HepG2 (cell line): ENCODE measurements around the gene LRIG1. TPM values are rescaled to one million over a fixed set of nuclear protein-coding genes. Genes with fewer than 3 reads are reported as not detected.

ENCODE experiments used
- CEBPG ChIP-seq: IDR thresholded peaks from 2 replicates; pipeline ENCODE4 v1.6.1; 2016
- FOXK1 ChIP-seq: sonication (generic); formaldehyde crosslinking; IDR thresholded peaks from 2 replicates; pipeline ENCODE4 v1.4.0; 2020; ENCODE audit warnings: low read depth, missing genetic modification reagents, borderline replicate concordance
- MAFG ChIP-seq: sonication (generic); formaldehyde crosslinking; IDR thresholded peaks from 2 replicates; pipeline ENCODE4 v1.5.1; 2020; ENCODE audit warnings: mild to moderate bottlenecking, missing genetic modification reagents
- MTA3 ChIP-seq: sonication (generic); formaldehyde crosslinking; IDR thresholded peaks from 2 replicates; pipeline ENCODE4 v1.4.0; 2020; ENCODE audit warnings: missing genetic modification reagents
- NFKB2 ChIP-seq: sonication (generic); formaldehyde crosslinking; IDR thresholded peaks from 2 replicates; pipeline ENCODE4 v1.4.0; 2020; ENCODE audit warnings: missing genetic modification reagents, borderline replicate concordance
- NRL ChIP-seq: sonication (generic); formaldehyde crosslinking; IDR thresholded peaks from 2 replicates; pipeline ENCODE4 v1.5.0; 2020; ENCODE audit warnings: missing genetic modification reagents, mild to moderate bottlenecking, moderate library complexity, borderline replicate concordance
- PCBP1 ChIP-seq: fragments of 200-400 bp; formaldehyde crosslinking; IDR thresholded peaks from 2 replicates; pipeline ENCODE4 v1.6.1; 2017; ENCODE audit warnings: mild to moderate bottlenecking, low read depth, low read length, borderline replicate concordance
- RAD21 ChIP-seq: fragments of 450-650 bp; formaldehyde crosslinking; IDR thresholded peaks from 2 replicates; pipeline ENCODE4 v1.5.0; 2020; ENCODE audit warnings: mild to moderate bottlenecking
- SALL1 ChIP-seq: sonication (generic); formaldehyde crosslinking; IDR thresholded peaks from 2 replicates; pipeline ENCODE4 v1.8.0; 2022; ENCODE audit warnings: mild to moderate bottlenecking, missing genetic modification reagents
- TSC22D2 ChIP-seq: sonication (generic); formaldehyde crosslinking; IDR thresholded peaks from 2 replicates; pipeline ENCODE4 v1.5.1; 2020; ENCODE audit warnings: missing genetic modification reagents, mild to moderate bottlenecking, borderline replicate concordance
- XRCC5 ChIP-seq: fragments of 200-400 bp; formaldehyde crosslinking; optimal IDR thresholded peaks from 2 replicates; pipeline ENCODE3; 2017; ENCODE audit warnings: mild to moderate bottlenecking, low read length
- YEATS2 ChIP-seq: sonication (generic); formaldehyde crosslinking; IDR thresholded peaks from 2 replicates; pipeline ENCODE4 v1.4.0; 2020; ENCODE audit warnings: missing genetic modification reagents, borderline replicate concordance
- ZFX ChIP-seq: sonication (generic); formaldehyde crosslinking; IDR thresholded peaks from 2 replicates; pipeline ENCODE4 v1.4.0; 2020; ENCODE audit warnings: mild to moderate bottlenecking, low read depth, missing genetic modification reagents, moderate library complexity
- ZNF331 ChIP-seq: sonication (generic); formaldehyde crosslinking; IDR thresholded peaks from 2 replicates; pipeline ENCODE4 v1.4.0; 2020; ENCODE audit warnings: missing genetic modification reagents
- ZNF761 ChIP-seq: sonication (generic); formaldehyde crosslinking; conservative IDR thresholded peaks from 2 replicates; pipeline ENCODE4 v1.4.0; 2020; ENCODE audit warnings: mild to moderate bottlenecking, missing genetic modification reagents
- ZNF839 ChIP-seq: sonication (generic); formaldehyde crosslinking; IDR thresholded peaks from 2 replicates; pipeline ENCODE4 v1.4.0; 2020; ENCODE audit warnings: missing genetic modification reagents, mild to moderate bottlenecking, borderline replicate concordance
- polyA plus RNA-seq, 8 experiments: library from polyadenylated mRNA; depleted of rRNA in 3 of 8; stranded (reverse) in 7 of 8; unstranded in 1 of 8; fragments of >200 nt; fragmentation: Illumina TruSeq in 4 of 8; extraction: Trizol in 4 of 8; gene quantifications; 2 replicates each; pipeline versions ENCODE4 v1.2.1 to v1.2.3, GENCODE V29; 2011 to 2016; ENCODE audit warnings: low read depth in 4 of 8, missing spikeins in 1 of 8, mixed read lengths in 1 of 8; ENCODE audit not compliant: insufficient read depth in 1 of 8
- total RNA-seq, 5 experiments: library from RNA; depleted of rRNA; stranded (reverse); fragments of >200 nt; fragmentation: Illumina TruSeq; extraction: Trizol; gene quantifications; 2 replicates each; pipeline ENCODE4 v1.2.3, GENCODE V29; 2016; ENCODE audit warnings: low read depth in 1 of 5
- TF ChIP-seq, protein P1 (sequence below): sonication (generic); formaldehyde crosslinking; IDR thresholded peaks from 2 replicates; pipeline ENCODE4 v1.4.0; 2020; ENCODE audit warnings: missing genetic modification reagents, borderline replicate concordance
- TF ChIP-seq, protein P2 (sequence below): sonication (generic); formaldehyde crosslinking; IDR thresholded peaks from 2 replicates; pipeline ENCODE4 v1.8.1; 2023; ENCODE audit warnings: missing genetic modification reagents, inconsistent platforms, borderline replicate concordance
- TF ChIP-seq, protein P3 (sequence below): sonication (generic); formaldehyde crosslinking; IDR thresholded peaks from 2 replicates; pipeline ENCODE4 v1.4.0; 2020; ENCODE audit warnings: missing genetic modification reagents, borderline replicate concordance
- TF ChIP-seq, protein P4 (sequence below): sonication (generic); formaldehyde crosslinking; IDR thresholded peaks from 2 replicates; pipeline ENCODE4 v1.4.0; 2020; ENCODE audit warnings: missing genetic modification reagents, mild to moderate bottlenecking, borderline replicate concordance

Gene LRIG1
- total and polyA plus RNA-seq, 2 of the 13 experiments (the other 11 are each of a cell fraction or from before 2014, with no cell fraction given) = 17.8 to 24.8 TPM

DNA sequence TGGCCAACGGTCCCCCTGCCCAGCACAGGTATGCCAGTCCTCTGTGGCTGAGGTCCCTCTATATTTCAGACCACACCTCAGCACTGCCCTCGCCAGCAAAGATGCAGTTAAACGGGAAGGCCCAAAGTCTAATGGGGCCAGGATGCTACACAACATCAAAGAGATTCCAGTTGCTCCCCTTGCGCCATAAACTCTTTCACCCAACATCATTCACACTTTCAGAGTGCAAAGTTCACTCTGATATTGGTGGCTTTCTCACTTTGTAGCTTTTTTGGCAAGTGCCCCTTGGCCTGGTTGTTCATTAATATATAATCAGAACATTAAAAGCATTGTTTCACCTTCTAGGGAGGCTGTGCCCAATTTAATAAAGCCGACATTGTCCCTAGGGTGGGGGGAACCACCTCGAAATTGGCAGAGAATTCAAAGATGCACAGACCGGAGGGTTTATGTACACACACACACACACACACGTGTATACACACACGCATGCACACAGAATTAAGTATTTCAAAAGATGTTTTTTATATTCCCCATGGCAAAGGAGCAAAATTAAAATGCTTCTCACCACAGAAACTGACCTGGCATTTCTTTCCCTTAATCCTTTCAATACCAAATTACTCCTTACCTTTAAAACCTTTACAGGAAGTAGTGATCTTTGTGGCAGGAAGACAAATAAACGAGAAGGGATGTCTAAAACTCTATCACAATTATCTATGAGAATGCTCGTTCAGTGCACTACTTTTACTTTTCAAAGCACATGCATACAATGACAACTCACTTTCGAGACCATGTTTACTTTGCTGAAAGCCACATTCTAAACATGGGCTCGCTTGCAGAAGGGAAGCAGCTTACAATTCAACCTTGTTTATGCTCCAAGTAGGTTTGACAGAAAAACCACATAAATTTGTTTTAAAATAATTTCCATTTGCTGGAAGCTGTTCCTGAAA, 19.5 kb downstream of the LRIG1 start (continued):
- TF ChIP-seq ZFX (CRISPR knock-in tag) = peak; percentile 55
- TF ChIP-seq, protein P1, sequence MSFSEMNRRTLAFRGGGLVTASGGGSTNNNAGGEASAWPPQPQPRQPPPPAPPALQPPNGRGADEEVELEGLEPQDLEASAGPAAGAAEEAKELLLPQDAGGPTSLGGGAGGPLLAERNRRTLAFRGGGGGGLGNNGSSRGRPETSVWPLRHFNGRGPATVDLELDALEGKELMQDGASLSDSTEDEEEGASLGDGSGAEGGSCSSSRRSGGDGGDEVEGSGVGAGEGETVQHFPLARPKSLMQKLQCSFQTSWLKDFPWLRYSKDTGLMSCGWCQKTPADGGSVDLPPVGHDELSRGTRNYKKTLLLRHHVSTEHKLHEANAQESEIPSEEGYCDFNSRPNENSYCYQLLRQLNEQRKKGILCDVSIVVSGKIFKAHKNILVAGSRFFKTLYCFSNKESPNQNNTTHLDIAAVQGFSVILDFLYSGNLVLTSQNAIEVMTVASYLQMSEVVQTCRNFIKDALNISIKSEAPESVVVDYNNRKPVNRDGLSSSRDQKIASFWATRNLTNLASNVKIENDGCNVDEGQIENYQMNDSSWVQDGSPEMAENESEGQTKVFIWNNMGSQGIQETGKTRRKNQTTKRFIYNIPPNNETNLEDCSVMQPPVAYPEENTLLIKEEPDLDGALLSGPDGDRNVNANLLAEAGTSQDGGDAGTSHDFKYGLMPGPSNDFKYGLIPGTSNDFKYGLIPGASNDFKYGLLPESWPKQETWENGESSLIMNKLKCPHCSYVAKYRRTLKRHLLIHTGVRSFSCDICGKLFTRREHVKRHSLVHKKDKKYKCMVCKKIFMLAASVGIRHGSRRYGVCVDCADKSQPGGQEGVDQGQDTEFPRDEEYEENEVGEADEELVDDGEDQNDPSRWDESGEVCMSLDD (CRISPR knock-in tag) = peak; percentile 51; the same call in 1 of the 2 replicates
- TF ChIP-seq, protein P2, sequence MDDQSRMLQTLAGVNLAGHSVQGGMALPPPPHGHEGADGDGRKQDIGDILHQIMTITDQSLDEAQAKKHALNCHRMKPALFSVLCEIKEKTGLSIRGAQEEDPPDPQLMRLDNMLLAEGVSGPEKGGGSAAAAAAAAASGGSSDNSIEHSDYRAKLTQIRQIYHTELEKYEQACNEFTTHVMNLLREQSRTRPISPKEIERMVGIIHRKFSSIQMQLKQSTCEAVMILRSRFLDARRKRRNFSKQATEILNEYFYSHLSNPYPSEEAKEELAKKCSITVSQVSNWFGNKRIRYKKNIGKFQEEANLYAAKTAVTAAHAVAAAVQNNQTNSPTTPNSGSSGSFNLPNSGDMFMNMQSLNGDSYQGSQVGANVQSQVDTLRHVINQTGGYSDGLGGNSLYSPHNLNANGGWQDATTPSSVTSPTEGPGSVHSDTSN (CRISPR knock-in tag) = 0 out of 2 replicates have a peak, but pooled peaks have one; percentile 29
- peak; percentile 97 for TF ChIP-seq ZNF331
- no peak for TF ChIP-seq MTA3 (CRISPR knock-in tag)
- TF ChIP-seq, protein P3, sequence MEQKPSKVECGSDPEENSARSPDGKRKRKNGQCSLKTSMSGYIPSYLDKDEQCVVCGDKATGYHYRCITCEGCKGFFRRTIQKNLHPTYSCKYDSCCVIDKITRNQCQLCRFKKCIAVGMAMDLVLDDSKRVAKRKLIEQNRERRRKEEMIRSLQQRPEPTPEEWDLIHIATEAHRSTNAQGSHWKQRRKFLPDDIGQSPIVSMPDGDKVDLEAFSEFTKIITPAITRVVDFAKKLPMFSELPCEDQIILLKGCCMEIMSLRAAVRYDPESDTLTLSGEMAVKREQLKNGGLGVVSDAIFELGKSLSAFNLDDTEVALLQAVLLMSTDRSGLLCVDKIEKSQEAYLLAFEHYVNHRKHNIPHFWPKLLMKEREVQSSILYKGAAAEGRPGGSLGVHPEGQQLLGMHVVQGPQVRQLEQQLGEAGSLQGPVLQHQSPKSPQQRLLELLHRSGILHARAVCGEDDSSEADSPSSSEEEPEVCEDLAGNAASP = peak; percentile 86
- TF ChIP-seq ZNF761 (CRISPR knock-in tag) = 0 out of 2 replicates have a peak, but pooled peaks have one; percentile 56
- TF ChIP-seq NRL (CRISPR knock-in tag) = no peak
- TF ChIP-seq FOXK1 (CRISPR knock-in tag) = peak; percentile 86
- TF ChIP-seq NFKB2 = no peak
- TF ChIP-seq TSC22D2 (CRISPR knock-in tag) = peak; percentile 67; the same call in 1 of the 2 replicates
- TF ChIP-seq XRCC5 = no peak
- TF ChIP-seq, protein P4, sequence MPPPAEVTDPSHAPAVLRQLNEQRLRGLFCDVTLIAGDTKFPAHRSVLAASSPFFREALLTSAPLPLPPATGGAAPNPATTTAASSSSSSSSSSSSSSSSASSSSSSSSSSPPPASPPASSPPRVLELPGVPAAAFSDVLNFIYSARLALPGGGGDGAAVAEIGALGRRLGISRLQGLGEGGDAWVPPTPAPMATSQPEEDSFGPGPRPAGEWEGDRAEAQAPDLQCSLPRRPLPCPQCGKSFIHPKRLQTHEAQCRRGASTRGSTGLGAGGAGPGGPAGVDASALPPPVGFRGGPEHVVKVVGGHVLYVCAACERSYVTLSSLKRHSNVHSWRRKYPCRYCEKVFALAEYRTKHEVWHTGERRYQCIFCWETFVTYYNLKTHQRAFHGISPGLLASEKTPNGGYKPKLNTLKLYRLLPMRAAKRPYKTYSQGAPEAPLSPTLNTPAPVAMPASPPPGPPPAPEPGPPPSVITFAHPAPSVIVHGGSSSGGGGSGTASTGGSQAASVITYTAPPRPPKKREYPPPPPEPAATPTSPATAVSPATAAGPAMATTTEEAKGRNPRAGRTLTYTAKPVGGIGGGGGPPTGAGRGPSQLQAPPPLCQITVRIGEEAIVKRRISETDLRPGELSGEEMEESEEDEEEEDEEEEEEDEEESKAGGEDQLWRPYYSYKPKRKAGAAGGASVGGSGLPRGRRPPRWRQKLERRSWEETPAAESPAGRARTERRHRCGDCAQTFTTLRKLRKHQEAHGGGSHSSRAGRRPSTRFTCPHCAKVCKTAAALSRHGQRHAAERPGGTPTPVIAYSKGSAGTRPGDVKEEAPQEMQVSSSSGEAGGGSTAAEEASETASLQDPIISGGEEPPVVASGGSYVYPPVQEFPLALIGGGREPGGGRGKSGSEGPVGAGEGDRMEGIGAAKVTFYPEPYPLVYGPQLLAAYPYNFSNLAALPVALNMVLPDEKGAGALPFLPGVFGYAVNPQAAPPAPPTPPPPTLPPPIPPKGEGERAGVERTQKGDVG (CRISPR knock-in tag) = peak; percentile 84; the same call in 1 of the 2 replicates
- TF ChIP-seq RAD21 (CRISPR knock-in tag) = peak; percentile 32; the same call in 1 of the 2 replicates
- TF ChIP-seq MAFG (CRISPR knock-in tag) = no peak
- peak; percentile 99 for TF ChIP-seq SALL1 (CRISPR knock-in tag)
- TF ChIP-seq CEBPG (CRISPR knock-in tag) = peak; percentile 95
- TF ChIP-seq YEATS2 (CRISPR knock-in tag) = peak; percentile 59; the same call in 1 of the 2 replicates
- TF ChIP-seq ZNF839 = no peak
- no peak for TF ChIP-seq PCBP1
